Central memory CD8-positive, alpha-beta T cell (primary cell): Measurements from ENCODE around the gene SYS1.

Experiments
- ATAC-seq: fragments of 150-1000 bp; cut with Tn5 transposase; replicated peaks from 2 replicates; pipeline ENCODE4 v1.10.0; 2022; ENCODE audit warnings: mild to moderate bottlenecking, moderate FRiP score, moderate number of reproducible peaks; ENCODE audit not compliant: poor library complexity, severe bottlenecking; ENCODE audit errors: extremely low read depth
- DNase-seq, 2 donors: peaks; one replicate each; pipeline ENCODE4 v3.0.0; 2021; ENCODE audit warnings: low spot score in 2 of 2
- H3K27ac Mint-ChIP-seq: one replicate; pipeline ENCODE4 v1.8.0; 2022; ENCODE audit warnings: low read depth, mild to moderate bottlenecking, moderate library complexity, mixed read lengths
- H3K27me3 Mint-ChIP-seq: one replicate; pipeline ENCODE4 v1.8.0; 2022; ENCODE audit warnings: mixed read lengths
- H3K36me3 Mint-ChIP-seq: one replicate; pipeline ENCODE4 v1.8.0; 2022; ENCODE audit warnings: mild to moderate bottlenecking, moderate library complexity, mixed read lengths; ENCODE audit not compliant: insufficient read depth
- H3K4me1 Mint-ChIP-seq: one replicate; pipeline ENCODE4 v1.8.0; 2022; ENCODE audit warnings: mixed read lengths
- H3K4me3 Mint-ChIP-seq: one replicate; pipeline ENCODE4 v1.8.0; 2022; ENCODE audit warnings: mild to moderate bottlenecking, moderate library complexity, mixed read lengths
- H3K9me3 Mint-ChIP-seq: one replicate; pipeline ENCODE4 v1.8.0; 2022; ENCODE audit warnings: mixed read lengths

Gene SYS1

DNA sequence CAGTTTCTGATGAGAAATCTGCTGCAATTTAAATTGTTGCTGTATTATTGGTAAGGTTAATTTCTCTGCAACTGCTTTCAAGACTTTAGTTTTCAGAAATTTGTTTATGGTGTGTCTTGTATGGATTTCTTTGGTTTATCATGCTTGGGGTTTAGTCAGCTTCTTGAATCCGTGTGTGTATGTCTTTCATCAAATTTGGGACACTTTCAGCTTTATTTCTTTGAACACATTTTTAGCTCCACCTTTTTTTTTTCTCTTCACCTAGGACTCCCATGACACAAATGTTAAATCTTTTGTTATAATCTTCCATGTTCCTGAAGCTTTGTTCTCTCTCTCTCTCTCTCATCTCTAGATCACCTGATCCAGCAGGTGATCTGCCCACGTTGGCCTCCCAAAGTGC, 28.6 kb downstream of the SYS1 start:
- Mint-ChIP-seq H3K4me3 (no peak overlapping the region), H3K9me3 (no peaks in the 10 kb centered on the region), H3K4me1 (peaks cover 10% of the 10 kb centered on the region), H3K27ac (peak overlapping the region; percentile 29), H3K36me3 (peaks cover 11% of the 10 kb centered on the region), H3K27me3 (no peaks in the 10 kb centered on the region)
- ATAC-seq (no peak), DNase-seq (no peak)

DNA sequence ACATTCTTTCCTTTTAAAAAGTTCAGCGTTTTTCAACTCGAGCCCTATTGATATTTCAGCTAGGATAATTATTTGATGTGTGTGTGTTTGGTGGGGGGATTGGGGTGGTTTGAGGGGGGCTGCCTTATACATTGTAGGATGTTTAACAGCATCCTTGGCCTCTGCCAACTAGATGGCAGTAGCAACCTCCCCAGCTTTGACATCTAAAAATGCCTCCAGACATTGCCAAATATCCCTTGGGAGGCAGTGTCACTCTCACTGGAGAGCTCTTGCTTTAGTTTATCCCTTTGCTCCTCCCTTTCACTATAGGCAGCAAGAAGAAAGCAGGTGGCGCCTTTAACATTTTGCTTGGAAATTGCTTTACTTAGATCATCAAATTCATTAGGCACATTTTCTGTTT, 29.8 kb downstream of the SYS1 start:
- DNase-seq (no peak), ATAC-seq (no peak)
- Mint-ChIP-seq H3K27me3 (no peaks in the 10 kb centered on the region), H3K27ac (no peak overlapping the region), H3K9me3 (no peaks in the 10 kb centered on the region), H3K4me3 (no peak overlapping the region), H3K36me3 (peaks cover 11% of the 10 kb centered on the region), H3K4me1 (peaks cover 10% of the 10 kb centered on the region)

DNA sequence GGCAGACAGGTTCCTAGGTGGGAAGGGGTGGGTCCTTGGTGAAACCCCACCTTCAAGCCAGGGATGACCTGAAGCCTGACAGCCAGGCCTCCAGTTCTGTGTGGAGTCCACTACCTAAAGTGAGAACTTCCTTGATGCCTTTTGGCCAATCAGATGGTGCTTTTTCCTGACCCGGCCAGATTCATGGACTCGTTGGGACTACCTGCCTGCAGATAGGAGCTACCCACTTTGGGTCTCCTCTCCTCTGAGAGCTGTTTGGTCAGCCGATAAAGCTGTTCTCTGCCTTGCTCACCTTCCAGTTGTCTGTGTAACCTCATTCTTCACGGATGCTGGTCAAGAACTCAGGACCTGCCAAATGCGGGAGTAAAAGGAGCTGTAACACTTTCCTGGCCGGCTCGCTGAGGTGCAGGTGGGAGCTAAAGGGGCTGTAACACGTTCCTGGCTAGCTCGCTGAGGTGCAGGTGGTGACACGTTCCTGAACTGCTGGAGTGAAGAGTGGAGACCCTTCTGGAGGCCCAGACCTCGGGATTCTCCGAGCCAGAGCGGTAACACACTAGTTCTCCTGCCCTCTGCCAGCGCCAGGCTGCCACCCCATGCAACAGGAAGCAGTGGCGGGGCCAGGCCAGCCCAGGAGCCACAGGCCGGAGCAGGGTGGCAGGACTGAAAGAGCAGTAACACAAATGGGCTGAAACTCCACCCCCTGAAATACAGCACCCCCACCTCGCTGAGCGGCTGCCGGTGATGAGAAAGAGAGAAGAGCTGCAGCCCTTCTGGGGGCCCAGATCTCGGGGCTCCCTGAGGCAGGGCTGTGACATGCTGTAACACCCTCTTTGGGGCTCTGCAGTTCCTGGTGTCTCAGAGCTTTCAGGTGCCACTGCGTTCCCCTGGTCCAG, 31.5 kb downstream of the SYS1 start:
- no peak for ATAC-seq
- peaks cover 5% of the 10 kb centered on the region for H3K4me1 Mint-ChIP-seq
- DNase-seq = no peak

DNA sequence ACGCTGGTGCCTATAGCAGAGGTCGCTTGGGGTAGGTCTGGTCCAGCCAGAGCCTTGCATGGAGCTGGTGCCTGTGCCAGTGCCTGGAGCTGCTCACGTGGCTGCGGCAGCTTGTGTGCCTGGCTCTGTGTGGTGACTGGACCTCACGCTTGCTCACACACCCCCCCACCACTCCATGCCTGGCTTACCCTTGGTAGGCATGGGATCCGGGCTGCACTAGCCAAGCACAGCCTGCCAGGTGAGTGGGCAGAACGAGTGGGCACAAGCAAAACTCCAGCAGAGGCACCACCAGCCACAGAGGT, 32.1 kb downstream of the SYS1 start:
- ATAC-seq = no peak
- DNase-seq = no peak
- Mint-ChIP-seq H3K4me3 (no peak overlapping the region), H3K36me3 (peaks cover 8% of the 10 kb centered on the region), H3K4me1 (peaks cover under 1% of the 10 kb centered on the region), H3K9me3 (no peaks in the 10 kb centered on the region), H3K27ac (no peak overlapping the region), H3K27me3 (no peaks in the 10 kb centered on the region)

More for the DNA sequence above, 31.5 kb downstream of the SYS1 start:
- Mint-ChIP-seq H3K27me3 (no peaks in the 10 kb centered on the region), H3K4me3 (no peak overlapping the region), H3K36me3 (peaks cover 8% of the 10 kb centered on the region), H3K27ac (no peak overlapping the region), H3K9me3 (no peaks in the 10 kb centered on the region)

DNA sequence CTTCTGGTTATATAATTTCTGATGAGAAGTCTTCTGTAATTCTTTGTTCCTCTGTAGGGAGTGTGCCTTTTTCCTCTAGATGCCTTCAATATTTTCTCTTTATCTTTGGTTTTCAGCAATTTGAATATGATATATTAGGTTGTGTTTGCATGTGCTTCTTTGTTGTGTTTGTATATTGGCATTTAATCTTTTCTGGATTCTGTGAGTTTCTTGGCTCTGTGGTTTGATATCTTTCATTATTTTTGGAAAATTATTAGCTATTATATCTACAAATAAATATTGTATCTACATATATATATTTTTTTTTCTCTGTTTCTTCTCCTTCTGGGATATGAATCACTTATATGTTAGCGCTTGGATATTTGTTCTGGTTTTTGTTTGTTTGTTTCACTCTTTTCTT, 36.1 kb downstream of the SYS1 start:
- Mint-ChIP-seq H3K4me3 (no peak overlapping the region), H3K4me1 (no peaks in the 10 kb centered on the region), H3K27ac (no peak overlapping the region), H3K27me3 (no peaks in the 10 kb centered on the region), H3K36me3 (peaks cover 10% of the 10 kb centered on the region), H3K9me3 (no peaks in the 10 kb centered on the region)
- DNase-seq (no peak), ATAC-seq (no peak)

DNA sequence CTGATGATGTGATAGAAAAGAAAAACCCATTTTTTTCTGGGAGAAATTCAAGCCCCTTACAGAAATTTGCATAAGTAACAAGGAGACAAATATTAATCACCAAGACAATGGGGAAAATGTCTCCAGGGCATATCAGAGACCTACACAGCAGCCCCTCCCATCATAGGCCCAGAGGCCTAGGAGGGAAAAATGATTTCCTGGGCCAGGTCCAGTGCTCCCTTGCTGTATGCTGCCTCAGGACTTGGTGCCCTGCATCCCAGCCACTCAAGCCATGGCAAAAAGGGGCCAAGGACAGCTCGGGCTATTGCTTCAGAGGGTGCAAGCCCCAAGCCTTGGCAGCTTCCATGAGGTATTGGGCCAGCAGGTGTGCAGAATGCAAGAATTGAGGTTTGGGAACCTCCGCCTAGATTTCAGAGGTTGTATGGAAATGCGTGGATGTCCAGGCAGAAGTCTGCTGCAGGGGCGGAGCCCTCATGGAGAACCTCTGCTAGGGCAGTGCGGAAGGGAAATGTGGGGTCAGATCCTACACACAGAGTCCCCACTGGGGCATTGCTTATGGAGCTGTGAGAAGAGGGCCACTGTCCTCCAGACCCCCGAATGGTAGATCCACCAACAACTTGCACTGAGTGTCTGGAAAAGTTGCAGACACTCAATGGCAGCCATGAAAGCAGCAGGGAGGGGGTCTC, 37.5 kb downstream of the SYS1 start:
- Mint-ChIP-seq H3K27ac (no peak overlapping the region), H3K4me3 (no peak overlapping the region), H3K9me3 (no peaks in the 10 kb centered on the region), H3K4me1 (peaks cover 10% of the 10 kb centered on the region), H3K27me3 (no peaks in the 10 kb centered on the region), H3K36me3 (peaks cover 8% of the 10 kb centered on the region)
- ATAC-seq (no peak), DNase-seq (no peak)

DNA sequence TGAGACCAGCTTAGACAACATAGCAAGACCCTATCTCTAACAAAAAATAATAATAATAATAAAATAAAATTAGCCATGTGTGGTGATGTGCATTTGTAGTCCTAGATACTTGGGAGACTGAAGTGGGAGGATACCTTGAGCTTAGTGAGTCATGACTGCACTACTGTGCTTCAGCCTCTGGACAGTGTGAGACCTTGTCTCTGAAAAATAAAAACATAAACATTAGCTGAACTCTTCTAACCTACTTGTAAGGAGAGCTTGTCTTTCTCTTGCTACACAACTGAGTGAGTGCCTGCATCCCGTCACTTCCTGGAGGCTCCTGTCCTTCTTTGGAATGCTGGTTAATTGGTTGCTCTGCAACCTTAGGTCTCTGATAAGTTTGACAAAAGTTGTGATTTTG, 40.0 kb downstream of the SYS1 start:
- H3K36me3 Mint-ChIP-seq = peaks cover 7% of the 10 kb centered on the region
- H3K27ac Mint-ChIP-seq = no peak overlapping the region
- H3K4me3 Mint-ChIP-seq = no peak overlapping the region
- no peaks in the 10 kb centered on the region for H3K27me3 Mint-ChIP-seq
- no peak for ATAC-seq
- no peaks in the 10 kb centered on the region for H3K9me3 Mint-ChIP-seq
- no peak for DNase-seq
- peaks cover 17% of the 10 kb centered on the region for H3K4me1 Mint-ChIP-seq

DNA sequence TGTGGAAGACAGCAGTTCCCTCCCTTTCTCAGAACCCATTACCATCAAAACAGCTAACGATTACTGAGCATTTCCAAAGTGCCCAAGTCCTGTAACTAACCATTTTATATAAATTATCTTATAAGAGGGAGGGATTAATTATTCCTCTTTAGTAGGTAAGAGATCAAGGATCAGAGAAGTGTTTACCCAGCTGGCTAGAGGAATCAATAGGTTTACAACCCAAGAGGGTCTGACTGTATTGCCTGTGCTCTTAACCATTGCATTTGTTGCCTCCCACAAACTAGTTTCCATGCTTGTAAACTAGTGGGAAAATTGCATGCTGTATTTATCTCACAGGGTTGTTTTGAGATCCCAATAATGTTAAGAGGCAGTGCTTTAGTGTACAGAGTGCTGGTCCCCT, 41.5 kb downstream of the SYS1 start:
- DNase-seq (no peak), ATAC-seq (no peak)
- H3K4me1 Mint-ChIP-seq = peaks cover 17% of the 10 kb centered on the region
- peak overlapping the region; percentile 82 for H3K4me3 Mint-ChIP-seq
- no peak overlapping the region for H3K27ac Mint-ChIP-seq
- no peaks in the 10 kb centered on the region for H3K27me3 Mint-ChIP-seq
- peaks cover 7% of the 10 kb centered on the region for H3K36me3 Mint-ChIP-seq
- H3K9me3 Mint-ChIP-seq = no peaks in the 10 kb centered on the region

DNA sequence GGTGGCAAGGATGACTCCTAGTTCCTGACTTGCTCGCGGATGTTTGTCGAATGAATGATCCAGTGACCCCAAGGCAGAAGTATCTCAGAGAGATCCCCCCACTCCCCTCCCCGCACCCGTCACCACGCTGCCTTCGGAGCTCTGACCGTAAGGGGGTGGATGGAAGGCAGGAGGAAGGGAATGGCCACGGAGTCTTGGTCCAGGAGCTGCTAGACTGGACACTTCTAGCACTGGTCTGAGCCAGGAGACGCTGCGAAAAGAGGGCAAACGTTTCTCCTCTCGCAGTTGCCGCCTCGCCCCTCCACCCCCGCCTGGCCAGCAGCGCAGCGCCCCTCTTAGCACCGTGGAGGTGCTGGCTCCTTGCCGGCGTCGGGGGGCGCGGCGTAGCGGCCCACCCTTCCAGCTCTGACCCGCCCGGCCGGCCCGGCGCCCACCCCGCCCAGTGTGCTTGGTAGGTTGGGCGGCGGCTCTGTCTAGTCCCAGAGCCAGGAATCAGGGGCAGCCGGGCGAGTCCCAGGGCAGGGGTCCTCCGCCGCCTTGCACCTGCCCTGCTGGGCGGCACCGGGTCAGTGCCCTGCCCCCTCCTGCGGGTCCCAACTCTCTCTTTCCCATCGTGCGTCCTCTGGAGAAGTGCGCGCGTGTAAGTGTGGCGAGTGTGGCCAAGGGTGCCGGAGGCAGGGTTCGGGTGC, 42.8 kb downstream of the SYS1 start:
- peak overlapping the region; percentile 82 for H3K4me3 Mint-ChIP-seq
- peaks cover 17% of the 10 kb centered on the region for H3K4me1 Mint-ChIP-seq
- H3K9me3 Mint-ChIP-seq = no peaks in the 10 kb centered on the region
- no peak for DNase-seq
- H3K36me3 Mint-ChIP-seq = peaks cover 7% of the 10 kb centered on the region
- no peak overlapping the region for H3K27ac Mint-ChIP-seq
- no peaks in the 10 kb centered on the region for H3K27me3 Mint-ChIP-seq
- peak; percentile 22 for ATAC-seq

DNA sequence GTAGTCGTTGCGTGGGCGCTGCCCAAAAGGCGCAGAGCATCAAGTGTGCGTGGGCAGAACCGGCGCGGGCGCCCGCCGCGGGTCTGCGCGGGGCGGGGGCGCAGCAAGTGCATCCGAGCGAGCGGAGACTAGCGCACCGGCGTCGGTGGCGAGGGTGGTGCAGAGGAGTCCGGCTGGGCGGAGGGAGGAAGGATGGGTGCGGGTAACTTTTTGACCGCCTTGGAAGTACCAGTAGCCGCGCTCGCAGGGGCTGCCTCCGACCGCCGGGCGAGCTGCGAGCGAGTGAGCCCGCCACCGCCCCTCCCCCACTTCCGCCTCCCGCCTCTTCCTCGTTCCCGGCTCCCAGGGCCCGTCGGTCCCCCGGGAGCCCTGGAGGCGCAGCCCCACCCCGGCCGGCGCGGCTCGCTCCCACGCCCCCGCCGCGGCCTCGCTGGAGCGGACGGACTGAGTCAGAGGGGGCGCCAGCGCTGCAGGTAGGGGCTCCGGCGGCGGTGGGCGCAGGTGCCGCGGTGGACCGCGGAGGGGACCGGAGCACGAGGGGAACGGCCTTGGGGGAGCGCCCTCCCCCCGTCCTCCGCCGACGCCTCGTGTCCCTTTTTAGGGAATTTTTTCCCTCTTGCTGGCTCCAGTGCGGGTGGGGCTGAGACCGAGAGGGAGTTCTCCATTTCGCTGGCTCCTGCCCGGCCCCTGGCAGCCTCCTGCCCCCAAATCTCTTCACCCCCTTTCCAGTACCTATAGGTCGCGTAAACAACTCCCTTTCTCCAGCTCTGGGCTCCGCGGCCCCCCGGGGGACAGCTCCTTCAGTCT, 43.5 kb downstream of the SYS1 start:
- peak overlapping the region; percentile 82 for H3K4me3 Mint-ChIP-seq
- H3K27me3 Mint-ChIP-seq = no peaks in the 10 kb centered on the region
- ATAC-seq (peak; percentile 49), DNase-seq (no peak)
- H3K27ac Mint-ChIP-seq = peak overlapping the region; percentile 83
- H3K4me1 Mint-ChIP-seq = peaks cover 17% of the 10 kb centered on the region
- H3K36me3 Mint-ChIP-seq = peaks cover 7% of the 10 kb centered on the region
- H3K9me3 Mint-ChIP-seq = no peaks in the 10 kb centered on the region

DNA sequence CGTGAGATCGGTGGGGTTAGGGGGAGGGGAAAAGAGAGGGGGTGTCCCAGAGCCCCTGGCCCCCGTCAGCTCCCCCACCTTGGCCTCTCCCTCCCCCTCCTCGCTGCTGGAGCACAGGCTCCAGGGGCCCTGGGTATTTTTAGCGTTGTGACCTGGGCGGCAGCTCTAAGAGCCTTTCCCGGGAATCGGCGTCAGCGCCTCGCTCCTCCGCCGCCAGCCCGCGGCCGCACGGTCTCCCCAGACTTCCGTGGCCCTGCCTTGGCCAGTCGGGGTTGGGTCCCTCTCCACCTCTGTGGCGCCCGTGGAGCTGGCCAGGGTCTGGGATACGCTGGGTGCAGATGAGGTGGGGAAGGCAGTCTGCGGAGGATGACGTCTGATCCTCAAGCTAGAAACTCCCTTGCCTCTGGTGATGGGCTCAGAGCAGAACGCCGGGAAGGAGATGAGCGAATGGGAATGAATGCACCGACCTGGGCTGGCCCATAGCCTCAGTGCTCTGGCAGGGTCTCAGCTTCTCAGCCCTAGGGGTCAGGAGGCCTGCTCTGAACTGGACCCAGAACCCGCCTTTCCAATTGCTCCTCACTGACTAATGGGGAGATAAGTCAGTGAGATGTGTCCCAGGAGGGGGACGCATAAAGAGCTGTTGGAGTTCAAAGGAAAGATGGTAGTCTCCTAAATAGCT, 44.2 kb downstream of the SYS1 start:
- ATAC-seq (no peak), DNase-seq (no peak)
- H3K36me3 Mint-ChIP-seq = peaks cover 4% of the 10 kb centered on the region
- no peaks in the 10 kb centered on the region for H3K9me3 Mint-ChIP-seq
- peak overlapping the region; percentile 83 for H3K27ac Mint-ChIP-seq
- no peaks in the 10 kb centered on the region for H3K27me3 Mint-ChIP-seq
- peaks cover 17% of the 10 kb centered on the region for H3K4me1 Mint-ChIP-seq
- peak overlapping the region; percentile 82 for H3K4me3 Mint-ChIP-seq
